ENCODE measurements around the gene RANBP17. TPM values are rescaled to one million over a fixed set of nuclear protein-coding genes. Genes with fewer than 3 reads are reported as not detected.

The RANBP17 gene
- total RNA-seq, 4 donors from 2014 or later: 0.55 to 3.0 (median 1.5) TPM

- Histone ChIP-seq H3K4me1 (no peaks in the 10 kb centered on the region), H3K36me3 (no peaks in the 10 kb centered on the region), H3K27ac (no peak overlapping the region), H3K9me3 (no peaks in the 10 kb centered on the region), H3K27me3 (no peaks in the 10 kb centered on the region), H3K4me3 (no peak overlapping the region)
- DNase-seq (ENCODE audit: low spot score in 2 of 2): no peak
- WGBS: 89% methylated on average over 5 of the region's 5 CpGs
- no peak for TF ChIP-seq POLR2AphosphoS5 (IDR thresholded peaks at IDR 0.05)
- TF ChIP-seq EP300 (IDR thresholded peaks at IDR 0.05): no peak
- TF ChIP-seq CTCF (IDR thresholded peaks at IDR 0.05): no peak
- TF ChIP-seq POLR2A (IDR thresholded peaks at IDR 0.05): no peak
These were observed 212.9 kb downstream of the RANBP17 start for GRCh38 chr5:171074747-171075146.

- no peak overlapping the region for H3K27ac ChIP-seq
- TF ChIP-seq POLR2AphosphoS5 (IDR thresholded peaks at IDR 0.05) (no peak), POLR2A (IDR thresholded peaks at IDR 0.05) (no peak), EP300 (IDR thresholded peaks at IDR 0.05) (no peak), CTCF (IDR thresholded peaks at IDR 0.05) (no peak)
- H3K4me3 ChIP-seq: no peak overlapping the region
- H3K4me1 ChIP-seq: no peaks in the 10 kb centered on the region
- DNase-seq (ENCODE audit: low spot score in 2 of 2): no peak
- no peaks in the 10 kb centered on the region for H3K27me3 ChIP-seq
- H3K9me3 ChIP-seq: no peaks in the 10 kb centered on the region
- 77% methylated on average over 7 of the region's 7 CpGs for WGBS
- H3K36me3 ChIP-seq: no peaks in the 10 kb centered on the region
These were observed 218.5 kb downstream of the RANBP17 start for GRCh38 chr5:171080186-171080938.

GRCh38 chr5:171081319-171081718, 219.5 kb downstream of the RANBP17 start:
- Histone ChIP-seq H3K36me3 (no peaks in the 10 kb centered on the region), H3K27me3 (no peaks in the 10 kb centered on the region), H3K9me3 (no peaks in the 10 kb centered on the region), H3K27ac (no peak overlapping the region), H3K4me3 (no peak overlapping the region), H3K4me1 (no peaks in the 10 kb centered on the region)
- TF ChIP-seq POLR2A (IDR thresholded peaks at IDR 0.05) (no peak), POLR2AphosphoS5 (IDR thresholded peaks at IDR 0.05) (no peak), EP300 (IDR thresholded peaks at IDR 0.05) (no peak), CTCF (IDR thresholded peaks at IDR 0.05) (no peak)
- DNase-seq (ENCODE audit: low spot score in 2 of 2): no peak
- 46% methylated on average over 1 of the region's 1 CpG for WGBS

GRCh38 chr5:171092194-171092593, 230.4 kb downstream of the RANBP17 start:
- Histone ChIP-seq H3K27me3 (no peaks in the 10 kb centered on the region), H3K27ac (no peak overlapping the region), H3K36me3 (no peaks in the 10 kb centered on the region), H3K4me3 (no peak overlapping the region), H3K4me1 (no peaks in the 10 kb centered on the region), H3K9me3 (peaks cover 6% of the 10 kb centered on the region)
- no peak for DNase-seq (ENCODE audit: low spot score in 2 of 2)
- no peak for TF ChIP-seq EP300 (IDR thresholded peaks at IDR 0.05)
- no peak for TF ChIP-seq POLR2A (IDR thresholded peaks at IDR 0.05)
- TF ChIP-seq CTCF (IDR thresholded peaks at IDR 0.05): no peak
- 68% methylated on average over 2 of the region's 2 CpGs for WGBS

GRCh38 chr5:171093598-171093997, 231.8 kb downstream of the RANBP17 start:
- Histone ChIP-seq H3K27me3 (no peaks in the 10 kb centered on the region), H3K9me3 (peaks cover 6% of the 10 kb centered on the region), H3K4me3 (no peak overlapping the region), H3K36me3 (no peaks in the 10 kb centered on the region), H3K4me1 (no peaks in the 10 kb centered on the region), H3K27ac (no peak overlapping the region)
- TF ChIP-seq POLR2A (IDR thresholded peaks at IDR 0.05) (no peak), POLR2AphosphoS5 (IDR thresholded peaks at IDR 0.05) (no peak), EP300 (IDR thresholded peaks at IDR 0.05) (no peak), CTCF (IDR thresholded peaks at IDR 0.05) (no peak)
- no peak for DNase-seq (ENCODE audit: low spot score in 2 of 2)
